IPS DF 4.7 (cell line): ENCODE measurements around the gene ATXN2.

Source experiments
- DNase-seq: peaks from one replicate; pipeline ENCODE4 v3.0.0-alpha.2; 2013; ENCODE audit warnings: low spot score; ENCODE audit errors: extremely low read depth

The ATXN2 gene

DNA sequence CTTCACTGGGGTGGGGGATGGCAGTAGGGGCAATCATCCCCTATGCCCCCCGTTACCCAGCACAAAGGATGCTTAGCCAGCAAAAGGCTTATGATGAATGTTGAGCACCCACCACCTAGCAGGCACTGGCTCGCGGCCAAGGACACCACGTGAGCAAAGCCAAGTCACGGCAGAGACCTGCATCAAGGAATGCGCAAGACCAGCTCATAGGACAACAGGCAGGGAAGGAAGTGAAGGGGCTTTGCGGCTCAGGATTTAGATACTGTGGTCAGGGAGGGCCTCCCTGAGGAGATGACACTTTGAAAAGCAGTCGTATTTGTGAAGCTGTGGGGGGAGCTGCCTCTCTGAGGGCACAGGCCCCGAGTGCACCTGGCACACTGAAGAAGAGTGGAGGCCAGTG, 160.6 kb downstream of the ATXN2 start:
- DNase-seq = no peak

DNA sequence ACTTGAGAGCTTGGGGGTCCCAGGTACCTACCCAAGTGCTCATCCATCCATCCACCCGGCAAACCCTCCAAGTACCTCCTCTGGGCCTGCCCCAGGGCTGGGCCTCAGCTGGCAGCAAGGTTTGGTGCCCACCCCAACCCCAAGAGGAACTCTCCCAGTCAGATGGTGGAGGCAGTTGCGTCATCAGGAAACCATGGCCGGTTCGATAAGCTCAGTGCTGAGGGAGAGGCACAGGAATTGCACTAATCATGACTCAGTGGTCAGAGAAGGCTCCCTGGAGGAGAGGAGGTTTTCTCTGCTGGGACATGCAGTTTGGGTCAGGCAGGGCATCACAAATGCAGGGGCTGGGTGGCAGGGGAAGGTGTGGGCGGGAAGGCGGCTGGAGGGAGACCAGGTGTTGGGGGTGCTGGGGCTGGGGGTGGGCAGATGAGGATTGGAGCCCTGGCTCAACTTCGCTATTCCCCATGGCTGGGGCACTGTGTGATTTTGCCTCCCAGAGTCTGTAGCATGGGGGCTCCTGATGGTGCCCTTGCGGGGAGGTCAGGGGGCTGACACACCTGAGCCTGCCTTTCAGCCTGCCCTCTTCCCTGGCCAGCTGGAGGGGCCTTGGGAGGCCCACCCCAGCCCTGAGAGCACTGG, 161.2 kb downstream of the ATXN2 start:
- DNase-seq = no peak

DNA sequence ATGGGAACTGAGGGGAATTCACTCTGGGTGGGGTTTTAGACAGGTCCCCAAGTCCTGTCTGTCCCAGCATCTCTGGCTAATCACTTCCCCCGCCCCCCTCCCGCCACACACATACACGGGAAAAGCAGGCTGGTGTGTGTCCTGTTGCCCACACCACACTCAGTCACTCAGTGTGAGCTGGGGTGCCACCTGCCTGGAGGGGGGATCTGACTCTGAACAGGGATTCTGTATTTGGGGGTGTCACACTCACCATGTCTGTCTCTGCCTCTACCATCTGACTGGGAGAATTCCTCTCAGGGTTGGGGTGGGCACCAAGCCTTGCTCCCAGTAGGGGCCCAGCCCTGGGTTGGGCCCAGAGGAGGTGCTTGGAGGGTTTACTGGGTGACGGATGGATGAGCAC, 162.3 kb downstream of the ATXN2 start:
- DNase-seq = no peak

DNA sequence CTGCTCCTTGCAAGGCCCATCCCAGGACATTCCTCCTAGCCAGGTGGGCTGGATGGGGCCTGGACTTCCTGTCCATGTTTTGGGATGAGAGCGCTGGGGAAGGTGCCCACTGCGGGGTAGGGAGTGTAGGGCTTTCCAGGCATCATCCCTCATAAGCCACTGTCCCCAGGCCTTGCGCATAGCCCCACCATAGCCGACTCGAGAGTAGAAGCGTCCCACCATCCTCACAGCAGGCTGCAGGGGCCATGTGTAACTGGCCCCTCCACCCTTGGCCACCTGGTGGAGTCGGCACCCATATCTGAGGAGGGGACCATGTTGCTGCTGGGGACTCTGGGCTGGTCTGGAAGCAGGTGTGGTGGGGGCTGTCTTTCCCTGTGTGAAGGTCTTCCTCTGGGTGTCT, 162.8 kb downstream of the ATXN2 start:
- no peak for DNase-seq

DNA sequence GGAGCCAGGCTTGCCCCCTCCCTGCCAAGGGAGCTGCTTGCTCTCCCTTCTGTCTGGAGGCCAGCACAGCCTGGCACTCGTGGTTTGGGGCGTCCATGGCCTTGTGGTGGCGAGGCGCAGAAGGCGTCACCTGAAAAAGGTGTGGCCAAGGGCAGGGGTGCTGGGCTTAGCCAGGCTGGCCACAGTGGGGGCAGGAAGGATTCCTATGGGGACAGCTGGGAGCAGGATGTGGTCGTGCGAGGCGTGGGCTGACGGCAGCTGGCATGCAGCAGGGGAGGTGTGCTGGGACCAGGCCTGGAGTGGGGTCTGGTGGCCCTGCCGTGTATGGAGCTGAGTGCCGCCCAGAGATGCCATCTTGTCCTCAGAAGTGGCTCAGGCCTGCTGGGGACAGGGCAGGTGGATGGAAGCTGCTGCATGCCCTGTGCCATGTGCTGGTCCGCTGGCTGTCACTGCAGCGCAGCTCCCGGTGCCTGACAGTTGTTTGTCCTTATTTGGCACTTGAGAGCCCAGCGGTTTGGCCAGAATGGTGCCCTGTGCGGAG, 163.4 kb downstream of the ATXN2 start:
- DNase-seq = no peak

DNA sequence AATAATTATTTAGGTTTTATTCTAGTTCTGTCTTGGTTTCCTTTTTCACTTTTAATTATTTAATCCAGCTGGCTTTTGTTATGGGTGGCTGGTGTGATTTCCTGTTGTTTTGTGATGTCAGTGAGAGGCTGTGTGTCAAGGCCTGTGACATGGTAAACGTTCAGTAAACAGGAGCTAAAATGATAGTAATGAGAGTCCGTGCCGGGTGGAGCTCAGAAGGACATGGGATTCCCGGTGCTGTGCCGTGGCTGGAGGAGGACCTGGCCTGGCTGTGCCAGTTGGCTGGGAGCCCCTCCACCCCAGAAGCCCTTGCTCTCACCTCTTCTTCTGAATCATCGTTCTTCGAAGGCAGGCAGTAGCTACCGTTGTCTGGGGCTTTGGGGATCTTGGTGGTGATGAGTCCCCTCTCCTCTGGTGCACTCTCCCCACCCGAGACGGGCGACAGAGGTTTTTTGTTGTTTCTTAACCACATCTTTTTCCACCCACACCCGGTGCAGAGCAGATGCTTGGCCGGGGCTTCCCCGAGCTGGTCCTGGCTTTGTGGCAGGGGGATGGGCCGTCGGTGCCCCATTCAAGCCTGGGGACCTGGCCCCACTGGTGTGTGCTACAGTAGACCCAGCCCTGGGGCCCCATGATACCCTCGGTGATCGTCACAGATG, 164.3 kb downstream of the ATXN2 start:
- DNase-seq = no peak

DNA sequence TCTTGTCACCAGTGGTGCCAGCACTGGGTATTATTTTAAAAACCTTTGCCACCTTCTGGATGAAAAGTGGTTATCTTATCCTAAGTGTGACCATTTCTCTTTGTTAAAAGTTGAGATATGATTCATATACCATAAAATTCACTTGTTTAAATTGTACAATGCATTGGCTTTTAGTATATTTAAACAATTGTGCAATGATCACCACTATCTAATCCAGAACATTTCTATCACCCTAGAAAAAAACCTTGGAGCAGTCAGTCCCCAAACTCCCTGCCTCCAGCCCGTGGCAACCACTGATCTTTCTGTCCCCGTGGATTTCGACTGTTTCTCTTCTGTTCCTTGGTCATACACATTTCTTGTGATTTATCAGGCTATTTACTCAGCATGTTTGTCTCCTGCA, 165.1 kb downstream of the ATXN2 start:
- no peak for DNase-seq

DNA sequence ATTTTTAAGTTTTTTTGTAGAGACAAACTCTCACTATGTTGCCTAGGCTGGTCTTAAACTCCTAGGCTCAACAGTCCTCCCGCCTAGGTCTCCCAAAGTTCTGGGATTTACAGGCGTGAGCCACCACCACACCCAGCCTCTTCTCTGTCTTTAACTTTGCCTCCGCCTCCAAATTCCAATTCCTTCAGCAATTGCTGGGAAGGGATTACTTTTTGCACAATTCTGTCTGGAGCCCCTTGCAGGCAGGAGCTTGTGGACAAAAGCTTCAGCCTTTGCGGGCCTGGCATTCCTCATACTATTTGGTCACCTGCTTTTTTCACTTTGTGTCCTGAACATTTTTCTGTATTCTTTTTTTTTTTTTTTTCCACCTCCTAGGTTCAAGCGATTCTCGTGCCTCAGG, 167.3 kb downstream of the ATXN2 start:
- DNase-seq = no peak

DNA sequence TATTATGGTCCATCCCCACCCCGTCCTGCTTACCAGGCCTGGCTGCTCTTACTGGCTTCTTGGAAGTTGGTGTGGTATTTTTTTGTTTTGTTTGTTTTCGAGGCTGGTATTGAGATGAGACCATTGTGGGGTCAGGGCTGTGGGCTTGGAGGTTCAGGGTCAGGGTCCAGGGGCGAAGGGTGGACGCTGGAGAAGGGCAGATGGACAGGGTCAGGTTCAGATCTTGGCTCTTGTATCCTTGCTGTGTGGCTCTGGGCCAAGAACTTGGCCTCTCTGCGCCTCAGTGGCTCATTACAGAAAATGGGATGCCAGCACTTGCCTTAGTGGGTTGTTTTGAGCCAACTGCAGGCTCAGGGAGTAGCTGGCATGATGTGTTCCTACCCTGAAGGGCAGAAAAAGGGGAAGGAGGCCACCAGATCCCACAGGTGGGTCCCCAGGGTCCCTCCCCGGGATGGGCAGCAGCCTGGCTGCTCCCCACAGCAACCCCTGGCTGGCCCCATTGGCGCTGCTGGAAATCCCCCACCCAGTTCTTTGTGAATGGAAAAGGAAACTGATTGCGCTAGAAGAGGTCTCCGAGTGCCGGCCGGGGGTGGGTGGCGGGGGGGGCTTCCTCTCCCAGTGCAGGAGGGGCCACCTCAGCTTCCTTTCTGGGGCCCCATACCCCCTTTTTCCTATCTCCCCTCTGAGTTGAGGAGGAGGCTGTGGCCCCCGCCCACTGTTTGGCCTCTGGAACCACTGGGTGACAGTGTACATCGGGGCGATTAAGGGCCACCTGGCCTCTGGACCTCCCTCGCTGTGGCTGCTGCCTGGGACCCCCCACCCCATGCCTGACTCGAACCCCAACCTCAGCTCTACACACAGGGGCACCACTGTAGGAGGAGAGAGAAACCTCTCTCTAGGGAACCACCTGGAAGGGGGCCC, 168.4 kb downstream of the ATXN2 start:
- DNase-seq = no peak

DNA sequence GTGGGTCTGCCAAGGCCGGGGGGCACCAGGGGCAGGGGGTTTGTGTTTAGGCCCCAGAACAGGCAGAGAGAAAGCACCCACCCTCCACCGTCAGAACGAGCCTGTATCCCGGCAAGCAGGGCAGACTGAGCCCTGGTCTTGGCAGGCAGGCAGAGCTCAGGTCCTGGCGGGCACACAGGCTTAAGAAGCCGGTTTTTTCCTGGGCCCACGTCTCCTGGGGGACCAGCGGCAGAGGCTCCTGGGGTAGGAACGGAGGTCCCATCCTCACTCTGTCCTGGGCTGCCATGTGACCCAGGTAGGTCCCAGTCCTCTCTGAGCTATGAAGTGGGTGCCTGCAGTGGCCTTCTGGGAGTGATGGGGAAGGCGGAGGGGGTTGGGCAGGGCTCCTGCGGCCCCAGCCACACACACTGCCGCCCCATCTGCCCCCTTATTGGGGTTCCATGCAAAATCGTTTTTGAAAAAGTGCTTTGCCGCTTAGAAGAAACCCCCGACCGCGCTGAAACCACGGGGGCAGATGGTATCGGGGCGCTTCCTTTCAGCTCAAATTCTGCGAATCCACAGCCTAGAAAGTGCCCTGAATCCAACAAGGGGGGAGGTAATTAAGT, 169.2 kb downstream of the ATXN2 start:
- no peak for DNase-seq

DNA sequence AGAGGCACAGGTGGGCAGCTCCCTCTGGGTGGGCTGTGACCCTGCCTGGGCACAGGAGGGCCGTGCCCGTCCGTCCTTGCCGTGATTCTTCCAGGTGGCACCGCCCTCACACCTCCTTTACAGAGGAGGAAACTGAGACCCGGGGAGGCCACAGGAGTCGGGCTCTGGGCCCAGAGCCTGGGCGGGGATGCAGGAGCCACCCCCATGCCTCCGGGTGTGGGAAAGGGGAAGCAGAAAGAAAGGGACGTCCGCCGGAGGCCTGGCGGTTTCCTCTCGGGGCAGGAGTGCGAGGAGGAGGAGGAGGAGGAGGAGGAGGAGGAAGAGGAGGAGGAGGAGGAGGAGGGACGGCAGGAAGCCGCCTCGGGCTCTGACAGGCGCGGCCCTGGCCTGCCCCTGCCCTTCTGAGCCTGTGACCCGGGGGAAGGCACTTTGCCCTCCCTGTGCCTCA, 170.4 kb downstream of the ATXN2 start:
- DNase-seq = no peak

DNA sequence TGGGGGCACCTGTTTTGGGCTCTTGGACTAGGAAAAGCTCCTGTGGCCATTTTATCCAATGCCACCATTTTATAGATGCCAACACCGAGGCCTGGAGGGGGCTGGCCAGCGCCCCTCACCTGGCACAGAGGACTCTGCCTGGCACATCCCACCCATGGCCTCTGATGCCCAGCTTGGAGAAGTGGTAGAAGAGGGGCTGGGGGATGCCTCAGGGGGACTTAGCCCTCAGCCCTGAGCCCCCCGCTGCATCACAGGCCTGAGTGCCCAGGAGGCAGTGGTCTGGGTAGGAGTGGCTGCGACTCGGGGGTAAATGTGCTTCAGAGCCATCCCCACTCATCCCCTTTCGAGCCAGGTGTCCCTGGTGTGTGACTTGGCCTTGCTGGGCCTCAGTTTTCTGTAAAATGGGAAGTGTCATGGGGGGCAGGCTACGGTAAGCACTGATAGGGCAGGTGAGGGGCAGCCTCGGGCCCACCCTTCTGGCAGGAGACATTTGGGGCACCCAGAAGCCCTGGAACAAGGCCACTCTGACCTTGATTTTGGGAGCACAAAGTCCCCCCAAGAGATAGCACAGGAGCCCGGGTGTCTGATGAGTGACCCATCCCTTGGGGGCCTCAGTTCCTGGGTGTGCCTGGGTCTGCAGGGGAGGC, 170.9 kb downstream of the ATXN2 start:
- no peak for DNase-seq

DNA sequence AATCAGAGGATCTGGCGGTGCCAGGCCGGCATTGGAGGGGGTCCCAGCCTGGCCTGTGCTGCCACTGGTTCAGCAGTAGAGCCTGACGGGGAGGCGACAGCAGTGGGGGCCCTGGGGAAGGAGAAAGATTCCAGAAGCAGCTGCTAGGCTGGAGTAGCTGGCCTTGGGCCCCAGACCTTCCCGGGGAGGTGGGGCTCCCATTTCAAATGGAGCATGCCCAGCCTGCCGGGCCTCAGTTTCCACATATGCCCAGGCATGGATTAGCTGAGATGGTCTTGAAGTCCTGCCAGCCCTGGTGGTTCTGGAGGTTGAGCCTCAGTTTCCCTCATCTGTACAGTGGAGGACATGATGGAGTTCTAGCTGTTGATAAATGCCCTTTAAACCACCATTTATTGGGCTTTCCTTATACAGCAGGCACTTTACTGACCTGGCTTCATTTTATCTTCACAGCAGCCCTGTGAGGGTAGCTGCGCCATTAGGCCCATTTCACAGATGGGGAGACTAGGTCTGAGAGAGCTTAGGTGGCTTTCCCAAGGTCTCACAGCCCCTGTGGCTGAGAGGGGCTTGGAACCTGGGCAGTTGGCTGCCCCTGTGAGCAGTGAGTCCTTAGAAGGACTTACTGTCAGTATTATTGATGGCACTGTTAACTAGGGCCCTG, 171.6 kb downstream of the ATXN2 start:
- no peak for DNase-seq

DNA sequence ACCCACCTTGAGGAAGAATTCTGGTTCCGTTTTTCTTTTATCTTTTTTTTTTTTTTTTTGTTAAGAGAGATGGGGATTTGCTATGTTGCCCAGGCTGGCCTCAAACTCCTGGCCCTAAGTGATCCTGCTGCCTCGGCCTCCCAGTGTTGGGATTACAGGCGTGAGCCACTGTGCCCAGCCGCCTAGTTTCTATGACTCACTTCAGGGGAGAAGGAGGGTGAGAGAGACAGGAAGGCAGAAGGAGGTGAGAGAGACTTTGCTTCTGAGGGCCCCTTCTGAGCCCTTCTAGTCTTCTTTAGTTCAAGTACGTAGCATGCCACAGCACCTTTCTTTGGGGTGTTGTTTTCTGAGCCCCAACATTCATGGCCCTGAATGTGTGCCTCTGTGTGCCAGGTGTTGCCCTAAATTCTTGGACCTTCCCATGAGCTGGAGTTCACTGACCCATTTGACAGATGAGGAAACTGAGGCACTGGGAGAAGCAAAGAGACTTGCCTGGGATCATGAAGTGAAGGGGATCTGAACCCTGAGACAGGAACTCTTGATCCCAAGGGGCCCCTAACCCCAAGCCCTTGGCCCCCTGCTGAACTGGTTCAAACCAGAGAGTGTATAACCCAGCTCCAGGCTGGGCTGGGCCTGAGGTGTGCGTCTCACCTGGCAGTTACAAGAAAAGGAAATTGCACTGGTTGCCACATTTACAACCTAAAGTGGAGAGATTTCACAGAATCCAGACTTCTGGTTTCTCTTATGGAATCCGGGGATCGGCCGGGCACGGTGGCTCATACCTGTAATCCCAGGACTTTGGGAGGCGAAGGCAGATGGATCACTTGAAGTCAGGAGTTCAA, 172.6 kb downstream of the ATXN2 start:
- DNase-seq = no peak

DNA sequence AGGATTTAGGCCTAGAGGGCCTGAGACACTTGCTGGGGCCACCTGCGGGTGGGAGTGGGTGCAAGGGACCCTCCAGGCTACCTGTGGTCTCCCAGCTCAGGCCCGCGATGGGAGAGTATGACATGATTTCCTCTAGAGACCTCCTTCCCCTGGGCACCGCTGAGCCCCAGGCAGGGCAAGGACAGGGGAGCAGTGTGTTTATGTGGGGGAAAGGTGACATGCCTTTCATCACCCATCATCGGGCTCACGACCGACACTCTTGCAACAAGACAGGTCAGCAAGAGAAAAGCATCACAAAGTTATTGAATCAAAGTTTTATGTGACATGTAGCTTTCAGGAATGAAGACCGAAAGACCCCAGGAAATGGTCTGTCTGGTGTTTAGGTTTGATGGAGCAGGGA, 173.5 kb downstream of the ATXN2 start:
- DNase-seq = no peak

DNA sequence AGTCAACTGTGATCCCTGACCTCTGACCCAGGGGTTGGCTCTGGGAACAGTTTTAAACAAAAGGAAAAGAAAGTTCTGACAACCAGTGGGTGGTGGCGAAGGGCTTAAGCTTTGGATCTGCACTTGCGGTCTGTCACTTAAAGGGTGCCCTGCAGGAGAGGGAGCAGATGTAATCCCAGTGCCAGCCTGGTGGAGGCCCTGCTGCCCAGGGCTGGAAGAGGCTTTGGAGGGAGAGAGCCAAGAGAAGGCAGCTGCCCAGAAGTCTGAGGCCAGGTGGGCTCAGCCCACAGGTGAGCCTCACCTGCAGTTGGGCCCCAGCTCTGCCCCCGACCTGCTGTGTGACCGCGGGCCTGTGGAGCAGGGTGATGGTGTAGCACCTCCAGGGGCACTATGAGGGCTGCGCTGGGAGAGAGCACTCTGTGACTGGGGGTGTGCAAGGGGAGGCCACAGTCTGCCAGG, 174.3 kb downstream of the ATXN2 start:
- DNase-seq = no peak

DNA sequence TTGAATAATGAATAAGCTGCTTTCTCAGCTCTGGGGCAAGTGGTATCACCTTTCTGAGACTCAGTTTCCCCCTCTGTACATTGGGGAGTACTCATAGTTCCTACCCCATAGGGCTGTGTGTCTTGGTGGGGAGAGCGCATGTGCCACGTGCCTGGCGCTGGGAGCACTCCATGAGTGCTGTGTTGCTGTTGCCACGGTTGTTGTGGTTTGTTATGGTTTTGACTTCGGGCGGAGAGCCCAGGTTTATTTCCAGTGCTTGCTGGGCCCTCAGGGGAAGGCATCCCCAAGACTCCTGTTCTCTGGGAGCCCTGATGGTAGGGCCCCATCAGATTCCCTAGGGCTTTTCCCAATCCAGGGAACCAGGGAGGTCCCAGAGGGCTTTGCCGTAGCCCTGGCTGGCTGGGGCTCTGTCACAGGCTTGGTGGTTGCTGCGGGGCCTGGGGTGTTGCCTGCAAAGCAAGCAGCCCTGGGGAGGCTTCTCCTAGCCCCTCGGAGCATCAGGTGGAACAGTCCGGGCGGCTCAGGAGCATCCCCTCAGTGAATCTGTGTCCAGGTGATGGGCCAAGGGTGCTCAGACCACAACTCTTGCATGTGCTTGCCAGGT, 174.8 kb downstream of the ATXN2 start:
- no peak for DNase-seq

DNA sequence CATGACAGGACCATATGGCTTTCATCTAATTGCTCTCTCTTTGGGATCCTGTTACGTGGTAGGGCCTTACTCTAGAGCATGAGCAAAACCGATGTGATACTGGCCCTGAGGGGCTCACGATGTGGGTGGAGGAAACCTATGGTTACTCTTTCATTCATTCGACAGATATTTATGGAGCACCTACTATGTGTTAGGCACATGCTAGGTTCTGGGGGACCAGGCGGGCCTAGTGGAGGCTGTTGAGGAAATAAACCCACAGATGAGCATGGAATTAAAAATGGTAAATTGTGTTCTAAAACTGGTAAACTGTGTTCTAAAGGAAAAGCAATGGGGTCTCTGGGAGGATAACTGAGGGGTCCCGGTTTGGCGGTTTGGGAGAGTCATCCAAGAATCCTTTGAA, 178.6 kb downstream of the ATXN2 start:
- DNase-seq = no peak

DNA sequence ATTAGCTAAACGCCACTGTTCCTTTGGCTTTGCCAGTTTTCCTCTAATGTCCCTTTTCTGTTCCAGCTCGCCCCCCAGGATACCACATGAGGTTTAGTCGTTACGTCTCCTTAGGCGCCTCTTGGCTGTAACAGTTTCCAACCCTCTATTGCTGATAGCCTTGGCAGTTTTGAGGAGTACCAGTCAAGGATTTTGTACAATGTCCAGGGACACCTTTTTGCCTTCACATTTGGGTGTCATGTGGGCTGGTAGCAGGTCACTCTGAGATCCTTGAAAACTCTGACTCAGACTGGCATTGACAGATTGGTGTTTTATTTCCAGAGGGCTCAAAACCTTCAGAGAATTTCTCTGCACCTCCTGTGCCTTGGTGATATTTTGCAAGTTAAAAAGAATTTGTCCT, 179.3 kb downstream of the ATXN2 start:
- DNase-seq = no peak
